Measurements from ENCODE around the gene OVOL2.

DNA sequence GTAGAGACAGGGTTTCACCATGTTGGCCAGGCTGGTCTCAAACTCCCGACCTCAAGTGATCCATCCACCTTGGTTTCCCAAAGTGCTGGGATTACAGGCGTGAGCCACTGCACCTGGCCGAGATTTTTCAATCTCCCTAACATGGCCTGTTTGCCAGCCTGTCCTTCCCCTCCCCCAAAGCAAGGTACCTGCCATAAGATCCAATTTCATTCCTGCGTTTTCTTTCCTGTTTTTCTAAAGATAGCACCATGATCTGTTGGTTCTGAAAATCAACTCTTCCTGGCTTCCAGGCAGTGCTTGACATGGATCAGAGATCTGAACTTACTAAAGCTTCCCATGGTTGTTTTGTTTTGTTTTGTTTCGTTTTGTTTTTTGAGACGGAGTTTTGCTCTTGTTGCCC lies 81.4 kb downstream of the OVOL2 start:
- TF ChIP-seq EZH2phosphoT487 (IDR thresholded peaks at IDR 0.05; ENCODE audit: insufficient read depth, low read depth) (no peak), EZH2 (IDR thresholded peaks at IDR 0.05; ENCODE audit: insufficient read depth, poor library complexity, severe bottlenecking) (no peak)

All from GM23248 (cell line).